WERI-Rb-1 (cell line): Measurements from ENCODE around the gene RSPH3.
"Not testable (repeated sequence)": the region's sequence is repeated elsewhere in the genome, so short reads cannot be mapped to it uniquely, and the experiment has no call there.

ENCODE experiments used
- DNase-seq: peaks from one replicate; pipeline ENCODE4 v3.0.0-alpha.2; 2020
- H3K27ac ChIP-seq: fragments of 250-450 bp; sonication (Bioruptor Pico); 2 replicates; pipeline ENCODE4 v1.5.1; 2020; ENCODE audit warnings: mild to moderate bottlenecking, moderate library complexity
- H3K27me3 ChIP-seq: fragments of 250-450 bp; sonication (Bioruptor Pico); 2 replicates; pipeline ENCODE4 v1.5.1; 2021; ENCODE audit warnings: mild to moderate bottlenecking, low read depth, moderate library complexity; ENCODE audit not compliant: insufficient read depth, severe bottlenecking
- H3K36me3 ChIP-seq: fragments of 250-450 bp; sonication (Bioruptor Pico); 2 replicates; pipeline ENCODE4 v1.5.1; 2020; ENCODE audit warnings: mild to moderate bottlenecking, moderate library complexity
- H3K4me3 ChIP-seq: 2 replicates; pipeline ENCODE4 v1.5.1; 2011; ENCODE audit warnings: low read depth, mild to moderate bottlenecking, control low read depth, low read length
- H3K9me3 ChIP-seq: fragments of 250-450 bp; sonication (Bioruptor Pico); 2 replicates; pipeline ENCODE4 v1.5.1; 2021; ENCODE audit warnings: mild to moderate bottlenecking, moderate library complexity; ENCODE audit not compliant: severe bottlenecking
- CTCF ChIP-seq: IDR thresholded peaks from 2 replicates; pipeline ENCODE4 v1.5.1; 2011; ENCODE audit warnings: low read depth, mild to moderate bottlenecking, control low read depth, inconsistent platforms, low read length

RSPH3 gene

GRCh38 chr6:158993639-158994038, 6.4 kb downstream of the RSPH3 start:
- no peak overlapping the region for H3K4me3 ChIP-seq
- H3K27me3 ChIP-seq: no peaks in the 10 kb centered on the region
- H3K36me3 ChIP-seq: no peaks in the 10 kb centered on the region
- no peak for TF ChIP-seq CTCF
- H3K9me3 ChIP-seq: peaks cover 2% of the 10 kb centered on the region
- no peak overlapping the region for H3K27ac ChIP-seq
- no peak for DNase-seq

GRCh38 chr6:158991017-158991723, 8.8 kb downstream of the RSPH3 start:
- no peak for DNase-seq
- Histone ChIP-seq H3K4me3 (no peak overlapping the region), H3K27me3 (no peaks in the 10 kb centered on the region), H3K9me3 (peaks cover 3% of the 10 kb centered on the region), H3K36me3 (no peaks in the 10 kb centered on the region), H3K27ac (no peak overlapping the region)
- TF ChIP-seq CTCF: no peak

- H3K27me3 ChIP-seq, H3K36me3 ChIP-seq, H3K4me3 ChIP-seq, H3K9me3 ChIP-seq, DNase-seq, H3K27ac ChIP-seq: not testable (repeated sequence)
Measured at GRCh38 chr6:158989711-158990110, 10.3 kb downstream of the RSPH3 start.

GRCh38 chr6:158988477-158988876, 11.5 kb downstream of the RSPH3 start:
- Histone ChIP-seq H3K27ac (no peak overlapping the region), H3K36me3 (no peaks in the 10 kb centered on the region), H3K27me3 (no peaks in the 10 kb centered on the region), H3K4me3 (no peak overlapping the region), H3K9me3 (peaks cover 3% of the 10 kb centered on the region)
- TF ChIP-seq CTCF: no peak
- no peak for DNase-seq

- no peak for DNase-seq
- H3K36me3 ChIP-seq: no peaks in the 10 kb centered on the region
- H3K9me3 ChIP-seq: peaks cover 3% of the 10 kb centered on the region
- TF ChIP-seq CTCF: no peak
- H3K4me3 ChIP-seq: no peak overlapping the region
- no peaks in the 10 kb centered on the region for H3K27me3 ChIP-seq
- no peak overlapping the region for H3K27ac ChIP-seq
Measured at GRCh38 chr6:158987657-158988056, 12.3 kb downstream of the RSPH3 start.

- TF ChIP-seq CTCF: no peak
- no peaks in the 10 kb centered on the region for H3K36me3 ChIP-seq
- DNase-seq: no peak
- H3K27me3 ChIP-seq: no peaks in the 10 kb centered on the region
- no peak overlapping the region for H3K27ac ChIP-seq
- H3K4me3 ChIP-seq: no peak overlapping the region
- H3K9me3 ChIP-seq: no peaks in the 10 kb centered on the region
Measured at GRCh38 chr6:158978757-158979156, 21.2 kb downstream of the RSPH3 start.
